HG02678 (cell line): ENCODE data around the gene PIK3CG.
A peak's percentile ranks its signal among the peaks of the same experiment; 100 is the strongest.

ENCODE experiments used
- ATAC-seq: cut with Tn5 transposase; IDR thresholded peaks from one replicate; pipeline ENCODE4 v1.9.1; 2021; ENCODE audit warnings: mild to moderate bottlenecking, moderate library complexity; ENCODE audit not compliant: unreplicated experiment

The PIK3CG gene

DNA sequence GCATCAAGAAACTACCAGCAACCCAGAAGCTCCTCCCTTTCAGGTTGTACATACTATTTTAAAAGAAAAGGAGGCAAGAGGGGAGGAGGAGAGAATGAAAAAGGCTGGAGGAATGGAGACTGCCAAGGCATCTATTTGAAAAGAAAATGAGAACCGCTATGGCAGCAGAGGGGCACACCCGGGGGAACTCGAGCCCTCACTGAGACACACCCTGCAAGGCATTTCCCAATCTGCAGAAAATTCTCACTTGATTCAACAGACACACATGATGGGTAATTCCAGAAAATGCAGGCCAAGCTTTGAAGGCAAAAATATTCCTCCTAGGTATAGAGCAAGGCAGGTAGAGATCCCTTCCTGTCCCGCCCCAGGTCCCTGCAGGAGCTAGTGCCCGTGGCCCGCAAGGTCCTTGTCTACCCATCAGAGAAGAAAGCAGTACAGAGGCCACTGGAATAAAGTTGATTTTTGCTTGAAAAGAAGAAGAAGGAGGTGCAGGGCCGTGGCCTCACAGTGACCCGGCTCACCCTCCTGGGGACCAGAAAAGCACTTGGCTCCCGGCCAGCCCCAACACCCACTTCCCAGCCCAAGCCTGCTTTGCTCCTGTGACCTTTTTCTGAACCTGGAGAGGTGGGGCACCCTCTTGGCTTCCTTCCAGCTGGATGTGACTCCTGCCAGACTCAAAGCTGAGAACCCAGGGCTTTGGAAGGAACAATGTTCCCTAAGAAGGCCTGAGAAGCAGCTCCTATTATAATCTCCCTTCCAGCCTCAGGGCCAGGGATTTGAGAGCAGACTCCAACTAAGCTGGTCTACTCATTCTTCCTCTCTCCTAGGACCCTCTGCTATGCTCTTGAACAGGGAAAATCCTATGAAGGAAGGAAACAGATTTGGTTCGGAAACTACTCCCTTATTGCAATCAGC, 6.2 kb upstream of the PIK3CG start:
- ATAC-seq = no peak

DNA sequence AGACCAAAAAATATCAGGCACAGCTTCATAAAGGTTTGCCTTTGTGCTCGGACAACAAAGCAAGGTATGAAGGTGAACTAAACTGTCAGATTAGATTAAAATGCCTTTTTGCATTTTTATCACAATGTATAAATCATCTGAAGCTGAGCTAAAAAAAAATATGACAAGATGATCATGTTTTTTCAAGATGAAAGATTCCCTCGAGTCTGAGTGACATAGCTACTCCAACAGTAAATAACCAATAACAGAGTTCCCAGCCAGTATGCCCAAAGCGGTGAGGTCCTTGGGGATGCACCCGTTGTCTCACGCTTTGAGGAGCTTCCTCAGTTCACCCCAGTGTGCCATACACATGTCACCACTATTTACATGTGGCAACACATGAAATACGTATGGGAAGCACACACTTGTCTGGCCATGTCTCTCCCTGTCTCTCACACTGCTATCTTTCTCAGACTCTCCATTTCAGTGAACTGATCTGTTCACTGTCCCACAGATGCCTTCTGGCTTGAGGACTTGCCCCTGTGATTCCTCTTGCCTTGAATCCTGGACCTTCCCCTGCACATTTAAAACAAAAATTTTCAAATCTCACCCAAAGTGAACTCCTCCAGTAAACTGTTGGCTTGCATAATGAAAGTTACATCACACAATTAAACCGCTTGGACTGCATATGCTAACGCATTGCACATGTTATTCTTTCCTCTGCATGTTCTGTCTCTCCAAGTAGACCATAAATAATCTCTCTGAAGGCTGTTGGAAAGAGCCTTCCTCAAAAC, 2.6 kb upstream of the PIK3CG start:
- no peak for ATAC-seq

DNA sequence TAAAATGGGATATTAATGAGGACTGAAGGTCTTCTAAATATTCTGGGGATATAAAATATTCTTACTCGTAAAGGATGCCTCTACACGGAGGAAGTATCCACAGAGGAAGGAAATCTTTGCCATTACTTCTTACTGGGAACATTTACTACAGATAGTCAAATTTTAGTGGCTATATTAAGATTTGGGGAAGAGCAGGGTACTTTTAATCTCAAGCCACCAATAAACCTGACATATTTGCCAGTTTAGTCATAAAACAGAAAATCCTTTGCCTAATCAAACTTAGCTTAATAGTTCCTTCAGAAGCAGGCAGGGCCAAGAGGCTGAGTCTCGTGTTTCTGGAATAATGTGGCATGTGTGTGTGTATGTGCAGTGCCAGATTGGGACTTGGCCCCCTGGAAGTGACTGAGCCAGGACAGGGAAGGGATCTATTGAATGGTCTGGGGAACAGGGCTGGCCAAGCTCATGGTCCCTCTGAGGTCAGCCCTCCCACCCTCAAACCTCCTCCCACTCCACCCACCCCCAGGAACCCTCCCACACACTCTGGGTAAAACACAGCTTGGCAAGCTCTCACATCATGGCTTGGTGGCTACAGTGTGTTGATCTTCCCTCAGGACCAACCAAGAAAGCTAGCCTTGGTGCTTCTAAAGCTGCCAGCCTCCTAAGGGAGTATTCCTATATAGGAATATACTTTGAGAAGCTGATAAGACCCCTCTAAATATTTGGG, 1.6 kb upstream of the PIK3CG start:
- no peak for ATAC-seq

DNA sequence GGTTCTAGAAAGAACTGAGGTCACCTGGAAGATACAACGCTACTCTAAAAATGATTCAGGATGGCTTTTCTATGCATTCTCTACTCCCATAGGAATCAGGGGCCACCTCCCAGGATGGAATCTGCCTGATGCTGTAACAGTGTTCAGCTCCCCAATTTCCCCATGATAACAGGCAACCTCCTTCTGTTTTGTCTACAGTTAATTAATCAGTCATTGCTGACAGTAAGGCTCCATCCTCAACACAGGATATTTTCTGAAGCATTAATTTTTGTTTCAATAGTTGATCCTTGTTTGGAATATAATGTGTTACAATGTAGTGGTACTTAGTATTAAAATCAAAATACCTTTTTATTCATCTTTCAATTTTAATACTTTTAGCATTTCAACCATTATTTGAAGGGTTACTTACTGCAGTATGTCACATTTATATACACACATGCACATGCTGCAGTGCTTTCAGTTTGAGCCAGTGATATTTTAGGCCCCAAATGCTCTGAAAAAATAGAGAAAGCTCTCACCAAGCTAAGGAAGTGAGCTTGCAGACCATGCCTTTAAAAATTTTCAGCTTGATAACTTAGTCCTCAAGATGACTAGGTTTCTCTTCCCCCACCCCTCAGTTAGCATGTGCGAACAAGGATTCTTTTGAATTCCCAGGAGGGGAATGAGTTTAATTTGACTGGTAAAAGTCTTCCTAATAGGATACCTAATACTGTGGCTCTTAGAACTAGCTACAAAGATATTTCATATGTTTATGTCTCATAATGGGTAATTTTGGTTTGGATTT, 592 bp upstream of the PIK3CG start:
- ATAC-seq = peak; percentile 37

DNA sequence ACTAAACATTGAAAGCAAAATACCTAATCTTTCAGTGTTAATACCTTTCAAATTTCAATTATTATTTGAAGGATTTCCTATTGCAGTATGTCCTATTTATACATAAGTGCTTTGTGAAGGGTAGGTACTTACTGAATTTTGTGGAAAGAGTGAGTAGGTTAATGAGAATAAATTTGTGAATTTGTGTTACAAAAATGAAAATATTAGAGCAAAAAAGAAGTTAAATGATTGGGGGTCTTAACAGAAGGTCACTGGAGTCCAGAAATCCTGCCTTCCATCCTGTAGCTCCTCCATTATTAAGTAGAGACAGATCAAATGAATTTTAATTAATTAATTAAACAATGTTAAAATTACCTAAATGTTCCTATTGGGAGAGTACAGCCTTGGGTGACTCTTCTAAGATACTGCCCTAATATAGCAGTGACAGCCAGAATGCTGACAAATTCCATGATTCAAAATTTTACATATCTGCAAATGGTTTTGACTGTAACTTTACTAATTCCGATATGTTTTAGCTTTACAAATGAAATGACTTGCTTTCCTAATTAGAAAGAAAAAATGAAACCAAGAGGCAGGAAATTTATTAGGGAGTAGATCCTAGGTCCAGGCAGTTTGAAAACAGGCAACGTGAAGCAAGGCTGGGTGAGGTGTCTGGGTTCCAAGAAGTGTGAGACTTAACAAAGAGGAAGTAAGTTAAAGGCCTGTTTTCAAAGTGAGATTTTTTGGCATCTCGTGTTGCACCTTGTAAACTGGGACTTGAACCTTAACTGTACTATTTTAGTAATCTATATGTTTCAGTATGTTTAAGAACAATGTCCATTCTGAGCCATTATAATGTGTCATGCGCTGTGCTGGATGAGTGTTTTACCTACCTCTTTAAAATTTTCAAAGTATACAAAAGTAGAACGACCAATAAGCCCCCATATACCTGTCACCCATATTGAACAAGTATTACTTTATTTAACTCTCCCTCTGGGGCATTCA, 1.5 kb downstream of the PIK3CG start:
- ATAC-seq = peak; percentile 29

DNA sequence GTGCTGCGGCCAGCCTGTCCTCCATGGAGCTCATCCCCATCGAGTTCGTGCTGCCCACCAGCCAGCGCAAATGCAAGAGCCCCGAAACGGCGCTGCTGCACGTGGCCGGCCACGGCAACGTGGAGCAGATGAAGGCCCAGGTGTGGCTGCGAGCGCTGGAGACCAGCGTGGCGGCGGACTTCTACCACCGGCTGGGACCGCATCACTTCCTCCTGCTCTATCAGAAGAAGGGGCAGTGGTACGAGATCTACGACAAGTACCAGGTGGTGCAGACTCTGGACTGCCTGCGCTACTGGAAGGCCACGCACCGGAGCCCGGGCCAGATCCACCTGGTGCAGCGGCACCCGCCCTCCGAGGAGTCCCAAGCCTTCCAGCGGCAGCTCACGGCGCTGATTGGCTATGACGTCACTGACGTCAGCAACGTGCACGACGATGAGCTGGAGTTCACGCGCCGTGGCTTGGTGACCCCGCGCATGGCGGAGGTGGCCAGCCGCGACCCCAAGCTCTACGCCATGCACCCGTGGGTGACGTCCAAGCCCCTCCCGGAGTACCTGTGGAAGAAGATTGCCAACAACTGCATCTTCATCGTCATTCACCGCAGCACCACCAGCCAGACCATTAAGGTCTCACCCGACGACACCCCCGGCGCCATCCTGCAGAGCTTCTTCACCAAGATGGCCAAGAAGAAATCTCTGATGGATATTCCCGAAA, 2.7 kb downstream of the PIK3CG start:
- no peak for ATAC-seq

DNA sequence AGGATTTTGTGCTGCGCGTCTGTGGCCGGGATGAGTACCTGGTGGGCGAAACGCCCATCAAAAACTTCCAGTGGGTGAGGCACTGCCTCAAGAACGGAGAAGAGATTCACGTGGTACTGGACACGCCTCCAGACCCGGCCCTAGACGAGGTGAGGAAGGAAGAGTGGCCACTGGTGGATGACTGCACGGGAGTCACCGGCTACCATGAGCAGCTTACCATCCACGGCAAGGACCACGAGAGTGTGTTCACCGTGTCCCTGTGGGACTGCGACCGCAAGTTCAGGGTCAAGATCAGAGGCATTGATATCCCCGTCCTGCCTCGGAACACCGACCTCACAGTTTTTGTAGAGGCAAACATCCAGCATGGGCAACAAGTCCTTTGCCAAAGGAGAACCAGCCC, 3.3 kb downstream of the PIK3CG start:
- no peak for ATAC-seq

DNA sequence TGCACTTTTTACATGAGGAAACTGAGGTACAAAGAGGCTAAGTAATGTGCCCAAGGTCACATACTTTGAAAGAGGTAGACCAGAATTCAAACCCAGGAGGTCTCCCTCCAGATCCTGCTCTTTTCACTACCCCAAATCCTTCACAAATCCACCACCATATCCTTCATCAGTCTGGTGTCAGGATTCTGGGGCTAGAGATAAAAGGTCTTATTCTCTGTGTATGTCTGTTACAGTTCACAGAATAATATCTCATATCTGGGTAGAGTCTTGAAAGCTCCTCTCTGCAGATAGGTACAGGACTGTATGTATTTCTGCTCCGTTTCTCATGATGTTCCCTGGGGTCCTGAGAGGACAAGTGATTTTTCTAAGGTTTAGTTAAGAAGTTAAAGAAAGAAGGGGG, 4.9 kb downstream of the PIK3CG start:
- ATAC-seq = no peak

DNA sequence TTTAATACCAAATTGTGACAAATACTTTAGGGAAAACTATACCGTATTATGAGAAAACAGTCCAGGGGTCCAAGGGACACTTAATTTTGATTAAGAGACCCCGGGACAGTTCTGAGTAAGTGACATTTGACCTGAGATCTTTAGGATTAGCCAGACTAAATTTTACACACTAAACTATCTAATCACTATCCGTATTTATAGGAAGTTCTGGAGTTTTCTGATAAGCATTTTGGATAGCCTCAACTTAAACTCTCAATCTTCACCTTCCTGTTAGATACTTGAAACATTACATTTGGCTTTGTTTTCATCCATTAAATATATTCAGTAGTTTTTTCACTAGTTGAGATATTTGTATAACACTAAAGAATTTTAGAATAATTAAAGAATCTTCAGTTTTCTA, 5.4 kb downstream of the PIK3CG start:
- no peak for ATAC-seq

DNA sequence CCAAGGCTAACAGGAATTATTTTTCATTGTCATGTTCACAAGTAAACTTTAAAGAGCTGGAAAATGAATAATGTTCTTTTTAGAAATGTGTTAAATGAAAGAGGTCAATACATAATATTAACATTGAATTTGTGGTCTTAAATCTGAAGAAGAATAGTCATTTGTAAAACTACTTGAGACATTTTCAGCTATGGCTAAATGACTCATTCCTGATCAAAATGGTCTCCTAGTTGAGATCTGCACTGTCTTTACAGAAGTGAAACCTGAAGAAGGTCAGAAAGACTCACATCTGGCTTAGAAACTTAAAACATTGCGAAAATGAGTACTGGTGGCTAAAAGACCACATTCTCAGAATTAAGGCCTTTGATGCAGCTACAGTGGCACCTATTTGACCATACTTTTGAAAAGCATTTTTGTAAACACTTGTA, 5.9 kb downstream of the PIK3CG start:
- peak; percentile 95 for ATAC-seq

DNA sequence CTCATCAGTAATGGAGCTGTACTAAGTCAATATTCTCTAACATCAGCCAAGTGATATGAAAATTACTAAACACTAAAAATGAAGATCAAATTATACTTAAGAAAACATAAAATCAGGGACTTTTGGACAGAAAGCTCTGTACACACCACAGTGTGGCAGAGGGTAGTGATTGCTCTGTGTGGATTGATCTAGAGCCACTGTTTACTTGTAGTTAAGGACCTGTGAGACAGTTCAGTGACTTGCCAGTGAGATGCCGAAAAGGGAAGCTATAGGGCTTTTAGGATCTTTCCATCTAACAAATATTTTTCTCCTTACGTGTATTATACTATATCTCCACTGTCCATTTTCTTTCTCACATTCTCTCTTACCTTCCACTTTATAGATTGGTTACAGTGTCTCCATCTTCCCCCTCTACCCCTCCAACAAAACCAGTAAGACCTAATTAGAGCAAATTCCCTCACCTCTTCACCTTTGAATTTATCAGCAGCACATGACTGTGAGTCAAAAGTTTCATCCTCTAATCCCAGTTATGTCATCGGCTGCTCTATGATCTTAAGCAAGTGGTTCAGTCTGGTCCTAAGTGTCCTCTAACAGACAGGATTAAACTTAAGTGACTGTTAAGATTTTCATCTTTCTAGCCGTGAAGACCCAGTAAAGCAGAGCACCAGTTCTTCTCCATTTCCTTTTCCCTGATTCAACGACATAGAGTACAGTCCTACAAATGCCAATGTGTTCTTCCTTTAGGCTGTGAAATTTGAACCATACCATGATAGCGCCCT, 6.9 kb downstream of the PIK3CG start:
- ATAC-seq = no peak

DNA sequence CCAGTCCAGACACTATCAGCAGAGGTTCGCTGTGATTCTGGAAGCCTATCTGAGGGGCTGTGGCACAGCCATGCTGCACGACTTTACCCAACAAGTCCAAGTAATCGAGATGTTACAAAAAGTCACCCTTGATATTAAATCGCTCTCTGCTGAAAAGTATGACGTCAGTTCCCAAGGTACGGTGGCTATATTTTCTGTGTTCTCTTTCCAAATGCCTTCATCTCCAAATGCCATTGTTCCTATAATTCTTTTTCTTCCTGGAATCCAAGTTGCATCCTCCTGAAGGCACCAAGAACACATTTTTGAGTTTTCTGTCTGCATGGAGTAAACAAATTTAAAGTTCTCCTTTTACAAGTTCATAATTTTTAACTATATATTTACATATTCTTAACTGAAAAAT, 7.7 kb downstream of the PIK3CG start:
- no peak for ATAC-seq

DNA sequence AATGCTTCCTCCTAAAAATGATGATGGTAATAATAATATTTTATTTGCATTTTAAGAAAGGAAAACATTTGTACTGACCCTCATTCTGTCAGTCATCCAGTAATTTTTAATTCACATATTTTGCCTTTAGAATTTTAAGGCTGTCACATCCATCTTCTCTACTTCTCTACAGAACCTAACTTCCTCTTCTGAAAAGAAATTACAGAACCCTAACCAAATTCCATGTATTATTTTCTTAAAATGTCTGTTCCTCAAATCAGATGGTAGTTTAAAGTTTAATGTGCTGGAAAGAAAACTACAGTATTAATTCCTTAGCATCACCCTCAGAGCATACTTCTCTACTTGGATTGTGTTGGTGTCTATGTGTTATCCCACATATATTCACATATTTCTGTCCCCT, 9.0 kb downstream of the PIK3CG start:
- no peak for ATAC-seq

DNA sequence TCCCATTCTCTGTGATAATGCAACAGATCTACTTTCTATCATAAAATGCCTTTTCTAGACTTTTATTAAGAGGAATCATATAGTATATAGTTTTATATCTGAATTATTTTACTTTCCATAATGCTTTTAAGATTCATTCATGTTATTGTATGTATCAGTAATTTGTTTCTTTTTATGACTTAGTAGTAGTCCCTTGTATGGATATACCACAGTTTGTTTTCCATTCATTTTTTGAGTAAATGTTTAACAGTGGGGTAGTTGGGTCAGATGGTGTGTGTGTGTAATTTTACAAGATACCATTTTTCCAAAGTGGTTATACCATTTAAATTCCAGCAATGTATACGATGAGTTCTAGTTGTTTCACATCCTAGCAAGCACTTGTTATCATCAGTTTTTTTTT, 10.4 kb downstream of the PIK3CG start:
- ATAC-seq = no peak

DNA sequence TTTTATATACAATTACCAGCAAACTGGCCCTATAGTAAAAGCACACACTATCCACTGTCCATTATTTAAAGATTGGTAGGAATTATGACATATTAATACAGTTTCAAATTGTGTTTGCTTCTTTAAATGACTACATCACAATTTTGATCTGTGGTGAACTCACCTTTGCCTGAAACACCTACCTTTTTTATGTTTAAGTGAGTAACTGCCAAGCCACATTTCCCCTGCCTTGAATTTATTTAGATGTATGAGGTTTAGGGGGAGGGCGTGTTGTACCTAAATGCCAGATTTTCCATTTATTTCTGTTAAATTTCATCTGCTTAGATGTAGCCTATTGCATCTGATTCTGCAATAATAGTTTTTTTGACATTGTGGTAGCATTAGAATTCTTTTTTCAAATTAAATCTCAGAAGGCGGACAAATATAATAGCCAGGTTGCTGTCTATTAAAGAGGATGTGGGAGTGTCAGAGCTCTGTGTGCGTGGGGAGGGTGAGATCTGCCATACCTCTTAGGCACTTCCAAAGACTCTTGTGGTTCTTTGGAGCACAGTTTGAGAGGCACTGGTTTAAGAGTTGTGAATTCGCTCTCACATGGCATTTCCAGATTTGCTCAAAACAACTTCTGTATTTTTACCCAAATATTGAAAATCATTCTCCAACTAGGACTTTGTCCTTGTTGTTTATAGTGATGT, 13.8 kb downstream of the PIK3CG start:
- ATAC-seq = no peak

DNA sequence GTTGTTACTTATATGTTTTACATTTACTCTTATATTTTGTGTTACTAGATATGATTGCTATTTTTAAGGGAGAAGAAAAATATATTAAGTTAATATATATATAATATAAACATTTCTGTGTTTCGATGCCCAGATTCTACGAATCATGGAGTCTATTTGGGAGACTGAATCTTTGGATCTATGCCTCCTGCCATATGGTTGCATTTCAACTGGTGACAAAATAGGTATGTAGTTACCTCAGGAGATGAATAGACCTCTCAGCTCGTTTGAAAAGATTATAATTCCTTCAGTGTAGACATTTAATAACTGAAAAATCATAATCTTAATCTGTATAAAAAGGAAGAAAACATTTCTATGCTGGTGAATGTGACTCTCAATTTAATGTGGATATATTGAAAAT, 16.9 kb downstream of the PIK3CG start:
- ATAC-seq = no peak

DNA sequence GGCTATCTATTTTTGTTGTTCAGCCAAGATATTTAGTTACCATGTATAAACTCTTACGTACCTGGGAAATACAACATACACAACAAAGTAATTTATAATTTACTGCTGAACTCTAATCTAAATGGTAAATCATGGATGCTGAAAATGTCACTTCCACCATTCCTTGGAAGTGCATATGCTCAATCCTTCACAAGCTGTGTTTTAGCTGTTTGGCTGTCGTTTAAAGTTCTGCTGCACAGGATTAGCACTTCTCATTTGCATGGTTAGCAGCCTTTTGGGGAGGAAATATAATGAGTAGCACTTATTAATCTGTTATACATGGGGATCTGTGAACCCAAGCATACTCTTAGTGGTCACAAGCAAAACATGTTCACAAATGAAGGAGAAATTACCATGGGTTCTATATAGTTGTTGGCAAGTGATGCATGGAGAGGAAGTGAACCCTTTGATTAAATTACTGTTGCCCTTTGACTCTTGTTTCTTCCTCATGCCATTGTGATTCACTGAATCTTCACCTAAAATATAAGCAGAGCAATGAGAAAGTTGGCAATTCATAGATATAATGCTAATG, 18.5 kb downstream of the PIK3CG start:
- peak; percentile 58 for ATAC-seq
